Gastrocnemius medialis (tissue), 4 donors: Measurements from ENCODE around the gene TECPR2.

Source experiments
- POLR2A ChIP-seq, 2 donors: fragments of 450-650 bp; IDR thresholded peaks; one replicate each; pipeline ENCODE4 v1.6.1; 2017; ENCODE audit warnings: antibody characterized with exemption in 2 of 2, mild to moderate bottlenecking in 2 of 2, moderate library complexity in 2 of 2
- TF ChIP-seq, protein P1 (sequence below), 5 experiments: fragments of 450-650 bp in 3 of 5; fragments of 200-600 bp in 2 of 5; sonication (generic) in 2 of 5; IDR thresholded peaks in 4 of 5; conservative IDR thresholded peaks in 1 of 5; 1 replicate in 4 of 5; 2 replicates in 1 of 5; pipeline ENCODE4 v1.5.1; 2016 to 2019; ENCODE audit warnings: antibody characterized with exemption in 5 of 5, mild to moderate bottlenecking in 3 of 5, moderate library complexity in 3 of 5

DNA sequence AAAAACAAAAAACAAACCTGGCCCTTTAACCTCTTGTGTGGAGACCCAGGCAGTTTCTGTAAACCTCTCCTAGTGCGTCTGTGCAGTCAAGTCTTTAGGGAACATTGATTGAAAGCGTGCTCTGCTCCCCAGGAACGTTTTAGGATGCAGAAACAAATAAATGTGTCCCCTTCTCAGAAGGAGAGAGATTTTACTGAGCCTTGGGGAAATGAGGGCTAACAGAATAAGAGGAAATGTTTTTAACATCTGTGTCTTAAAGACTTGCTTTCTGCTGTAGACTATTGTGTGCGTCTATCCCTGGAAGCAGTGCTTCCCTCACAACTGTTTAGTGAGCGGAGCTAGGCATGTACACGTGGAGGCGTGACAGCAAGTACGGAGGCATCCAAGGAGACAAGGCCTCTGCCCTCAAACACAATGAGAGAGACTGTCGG lies 54.3 kb downstream of the TECPR2 start:
- TF ChIP-seq POLR2A (IDR thresholded peaks at IDR 0.05) = no peak
- TF ChIP-seq, protein P1, sequence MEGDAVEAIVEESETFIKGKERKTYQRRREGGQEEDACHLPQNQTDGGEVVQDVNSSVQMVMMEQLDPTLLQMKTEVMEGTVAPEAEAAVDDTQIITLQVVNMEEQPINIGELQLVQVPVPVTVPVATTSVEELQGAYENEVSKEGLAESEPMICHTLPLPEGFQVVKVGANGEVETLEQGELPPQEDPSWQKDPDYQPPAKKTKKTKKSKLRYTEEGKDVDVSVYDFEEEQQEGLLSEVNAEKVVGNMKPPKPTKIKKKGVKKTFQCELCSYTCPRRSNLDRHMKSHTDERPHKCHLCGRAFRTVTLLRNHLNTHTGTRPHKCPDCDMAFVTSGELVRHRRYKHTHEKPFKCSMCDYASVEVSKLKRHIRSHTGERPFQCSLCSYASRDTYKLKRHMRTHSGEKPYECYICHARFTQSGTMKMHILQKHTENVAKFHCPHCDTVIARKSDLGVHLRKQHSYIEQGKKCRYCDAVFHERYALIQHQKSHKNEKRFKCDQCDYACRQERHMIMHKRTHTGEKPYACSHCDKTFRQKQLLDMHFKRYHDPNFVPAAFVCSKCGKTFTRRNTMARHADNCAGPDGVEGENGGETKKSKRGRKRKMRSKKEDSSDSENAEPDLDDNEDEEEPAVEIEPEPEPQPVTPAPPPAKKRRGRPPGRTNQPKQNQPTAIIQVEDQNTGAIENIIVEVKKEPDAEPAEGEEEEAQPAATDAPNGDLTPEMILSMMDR (IDR thresholded peaks at IDR 0.05 in 4 of 5, conservative IDR thresholded peaks at IDR 0.05 in 1 of 5) = no peak
